PFSK-1 (cell line): ENCODE results near the gene RASSF4.
A peak's percentile ranks its signal among the peaks of the same experiment; 100 is the strongest.

Source experiments
- FOXP2 ChIP-seq: optimal IDR thresholded peaks from 2 replicates; pipeline ENCODE3; 2011; ENCODE audit warnings: borderline replicate concordance, control low read depth, inconsistent platforms; ENCODE audit not compliant: insufficient read depth; ENCODE audit errors: extremely low read length, extremely low read depth
- POLR2AphosphoS5 ChIP-seq: IDR thresholded peaks from 2 replicates; pipeline ENCODE4 v1.6.1; 2012; ENCODE audit warnings: low read depth, mild to moderate bottlenecking, control low read depth, low read length, moderate library complexity
- REST ChIP-seq, 2 experiments: IDR thresholded peaks; 2 replicates each; pipeline versions ENCODE4 v1.6.1 to v1.8.0; 2011 to 2012; ENCODE audit warnings: low read depth in 2 of 2, low read length in 2 of 2, control low read depth in 1 of 2, inconsistent platforms in 1 of 2, mild to moderate bottlenecking in 1 of 2, moderate library complexity in 1 of 2; ENCODE audit not compliant: insufficient read depth in 1 of 2
- TAF1 ChIP-seq: IDR thresholded peaks from 2 replicates; pipeline ENCODE4 v1.6.1; 2012; ENCODE audit warnings: low read length, control low read depth, borderline replicate concordance; ENCODE audit not compliant: insufficient read depth

GRCh38 chr10:45000752-45001380, 41.3 kb downstream of the RASSF4 start, which contains the start of gene ZNF22:
- TF ChIP-seq POLR2AphosphoS5 (peak; percentile 67), TAF1 (peak; percentile 85; the same call in 1 of the 2 replicates), REST (IDR thresholded peaks at IDR 0.05; ENCODE audit: insufficient read depth in 1 of 2, low read depth in 2 of 2, low read length in 2 of 2) (peak in 1 of 2 experiments; percentile 53; a peak in 1 of 4 replicates), FOXP2 (peak; percentile 70)
